Hematopoietic multipotent progenitor cell (in vitro differentiated cells): ENCODE data around the gene CCNJL. TPM values are rescaled to one million over a fixed set of nuclear protein-coding genes. Genes with fewer than 3 reads are reported as not detected.
"Not testable (repeated sequence)": the region's sequence is repeated elsewhere in the genome, so short reads cannot be mapped to it uniquely, and the experiment has no call there.

Experiments used
- DNase-seq, 3 donors: peaks; one replicate each; pipeline ENCODE4 v3.0.0-alpha.2; 2011 to 2015; ENCODE audit warnings: low read depth in 2 of 3, low spot score in 2 of 3
- total RNA-seq: library from RNA; depleted of rRNA; stranded (reverse); fragments of >200 nt; gene quantifications from one replicate; pipeline ENCODE4 v1.2.3, GENCODE V29; 2012

The CCNJL gene
- total RNA-seq, 1 donor = 0.54 TPM

GRCh38 chr5:160334716-160335115 is 22.4 kb upstream of the CCNJL start:
- DNase-seq = not testable (repeated sequence)

DNA sequence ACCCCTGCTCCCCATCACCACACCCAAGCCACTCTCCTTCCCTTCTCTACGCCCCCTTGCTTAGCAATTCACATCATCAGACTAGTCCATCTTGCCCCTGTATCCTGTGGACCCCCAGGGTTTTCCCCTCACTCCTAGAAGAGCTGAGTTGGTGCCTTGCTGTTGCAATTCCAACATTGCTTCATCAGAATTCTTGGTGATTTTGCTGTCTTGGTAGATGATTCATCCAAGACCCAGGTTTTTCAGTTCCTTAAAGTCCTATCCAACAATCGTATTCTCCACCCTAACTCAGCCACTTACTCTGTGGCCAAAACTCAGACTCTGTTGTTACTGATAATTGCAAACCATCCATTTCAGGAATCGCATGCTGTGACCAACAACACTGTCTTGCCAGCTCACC is 21.4 kb upstream of the CCNJL start:
- DNase-seq = no peak

DNA sequence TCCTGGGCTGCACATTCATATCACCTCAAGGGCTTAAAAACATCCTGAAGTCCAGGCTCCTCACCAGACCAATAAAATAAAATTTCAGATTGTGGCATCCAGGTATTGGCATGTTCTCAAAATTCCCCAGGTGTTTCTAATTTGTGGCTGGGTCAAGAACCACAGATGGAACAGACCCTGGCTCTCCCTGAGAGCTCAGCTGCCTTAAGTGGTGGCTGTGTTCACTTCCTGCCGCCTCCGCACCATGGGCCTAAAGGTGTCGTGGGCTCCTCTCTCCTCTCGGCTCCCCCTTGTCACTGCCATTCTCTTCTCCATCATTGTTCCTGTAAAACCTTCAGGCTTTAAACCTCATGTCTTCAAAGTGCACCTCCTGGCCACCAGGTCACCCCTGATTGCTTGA is 17.8 kb upstream of the CCNJL start:
- no peak for DNase-seq

- no peak for DNase-seq
Measured at GRCh38 chr5:160327818-160328217, 15.5 kb upstream of the CCNJL start.

DNA sequence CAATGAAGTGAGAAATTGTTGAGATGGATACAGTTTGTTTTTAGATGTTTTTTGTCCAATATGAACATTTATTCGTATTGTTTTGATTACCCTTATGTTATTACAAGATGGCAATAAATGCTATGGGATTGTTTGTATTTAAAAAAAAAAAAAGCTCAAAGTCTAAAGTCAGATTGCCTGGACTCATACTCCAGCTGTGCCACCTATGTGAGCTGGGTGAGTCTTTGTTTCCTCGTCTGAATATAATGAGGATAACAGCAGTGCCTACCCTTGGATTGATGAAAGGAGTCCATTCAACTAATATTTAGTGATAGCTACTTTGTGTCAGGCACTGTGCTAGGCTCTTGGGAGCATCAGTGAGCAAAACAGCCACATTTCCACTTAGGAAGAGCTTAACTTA is 14.6 kb upstream of the CCNJL start:
- no peak for DNase-seq

DNA sequence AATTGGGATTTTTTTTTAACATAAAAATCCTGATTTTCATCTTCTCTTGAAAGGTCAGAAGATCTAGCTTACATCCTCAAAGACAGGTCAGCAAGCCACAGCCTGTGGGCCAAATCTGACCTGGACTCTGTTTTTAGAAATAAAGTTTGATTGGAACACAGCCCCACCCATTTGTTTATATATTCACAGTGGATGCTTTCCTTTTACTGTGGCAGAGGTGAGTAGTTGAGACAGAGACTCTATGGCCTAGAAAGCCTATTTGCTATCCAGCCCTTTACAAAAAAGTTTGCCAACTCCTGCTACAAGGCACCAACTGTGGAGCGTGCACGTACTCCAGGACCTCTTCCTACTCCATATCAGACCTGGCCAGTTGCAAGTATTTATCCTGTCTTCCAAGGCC is 13.4 kb upstream of the CCNJL start:
- no peak for DNase-seq

DNA sequence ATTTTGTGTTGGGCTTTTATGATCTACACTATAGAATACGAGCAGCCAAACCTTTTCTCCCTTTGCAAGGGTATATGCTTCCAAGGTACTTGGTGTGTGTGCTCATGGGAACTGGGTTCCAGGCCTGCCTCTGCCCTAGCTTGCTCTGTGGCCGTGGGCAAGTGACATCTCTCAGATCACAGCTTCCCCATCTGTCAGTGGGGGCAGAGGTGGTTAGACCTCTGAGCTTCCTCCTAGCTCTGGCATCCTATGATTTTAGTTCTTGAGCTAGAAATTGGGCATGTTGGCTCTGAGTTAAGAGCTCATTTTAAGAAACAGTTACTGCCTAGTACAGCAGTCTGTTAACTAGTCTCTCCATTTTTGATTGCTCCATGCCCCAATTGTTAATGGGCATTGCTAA is 12.5 kb upstream of the CCNJL start:
- DNase-seq = peak in 1 of 3 donors; percentile 62

GRCh38 chr5:160318409-160318808 is 6.0 kb upstream of the CCNJL start:
- no peak for DNase-seq

GRCh38 chr5:160317434-160317833 is 5.1 kb upstream of the CCNJL start:
- no peak for DNase-seq

DNA sequence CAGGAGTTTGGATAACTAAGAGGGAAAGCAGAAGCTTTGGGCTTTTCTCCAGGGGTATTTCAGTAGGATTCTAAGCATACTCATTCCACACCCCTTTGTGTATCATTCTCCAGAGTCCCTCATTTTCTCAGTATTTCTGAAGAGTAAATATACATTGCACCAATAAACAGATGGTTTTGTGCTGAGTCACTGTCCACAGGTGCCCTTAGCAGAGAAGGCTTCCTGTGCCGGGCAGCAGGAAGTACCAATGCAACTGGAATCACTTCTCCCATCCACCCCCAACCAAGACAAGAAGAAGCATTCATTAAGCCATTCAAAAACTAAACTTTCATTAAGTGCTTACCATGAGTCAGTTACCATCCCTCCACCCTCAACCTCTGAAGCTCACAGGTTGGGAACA is 3.6 kb upstream of the CCNJL start:
- DNase-seq = no peak

DNA sequence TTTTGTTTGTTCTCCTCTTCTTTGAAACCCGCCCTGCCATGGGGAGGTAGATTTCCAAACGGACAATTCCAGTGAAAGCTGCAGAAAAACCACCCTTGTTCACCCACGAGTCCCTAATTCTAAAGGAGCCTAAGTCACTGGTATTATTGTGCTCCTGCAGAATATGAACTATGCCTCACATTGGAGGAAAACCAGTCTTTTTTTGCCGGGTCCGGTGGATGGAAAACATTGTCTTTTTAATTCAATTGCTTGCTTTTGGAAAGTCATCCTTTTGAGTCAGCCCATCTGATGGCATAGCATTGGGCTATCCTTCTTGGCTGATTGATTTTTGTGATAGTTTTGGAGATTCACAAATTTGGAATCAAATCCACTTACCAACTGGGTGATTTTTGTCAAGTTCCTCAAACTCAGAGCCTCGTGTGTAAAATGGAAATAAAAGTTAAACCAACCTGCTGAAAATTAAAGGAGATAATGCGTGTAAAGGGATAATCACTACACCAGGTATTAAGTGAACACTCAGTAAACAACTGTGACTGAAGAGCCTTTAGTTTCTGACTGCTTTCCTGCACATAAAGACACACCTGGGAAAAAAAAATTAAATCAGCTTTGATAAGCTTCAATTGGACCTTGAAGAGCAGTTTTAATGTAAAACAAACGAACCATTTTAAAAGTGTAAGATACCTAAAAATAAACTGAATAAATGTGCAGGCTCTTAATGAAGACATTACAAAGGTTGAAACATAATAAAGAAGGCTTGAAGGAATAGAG is 780 bp upstream of the CCNJL start:
- no peak for DNase-seq

DNA sequence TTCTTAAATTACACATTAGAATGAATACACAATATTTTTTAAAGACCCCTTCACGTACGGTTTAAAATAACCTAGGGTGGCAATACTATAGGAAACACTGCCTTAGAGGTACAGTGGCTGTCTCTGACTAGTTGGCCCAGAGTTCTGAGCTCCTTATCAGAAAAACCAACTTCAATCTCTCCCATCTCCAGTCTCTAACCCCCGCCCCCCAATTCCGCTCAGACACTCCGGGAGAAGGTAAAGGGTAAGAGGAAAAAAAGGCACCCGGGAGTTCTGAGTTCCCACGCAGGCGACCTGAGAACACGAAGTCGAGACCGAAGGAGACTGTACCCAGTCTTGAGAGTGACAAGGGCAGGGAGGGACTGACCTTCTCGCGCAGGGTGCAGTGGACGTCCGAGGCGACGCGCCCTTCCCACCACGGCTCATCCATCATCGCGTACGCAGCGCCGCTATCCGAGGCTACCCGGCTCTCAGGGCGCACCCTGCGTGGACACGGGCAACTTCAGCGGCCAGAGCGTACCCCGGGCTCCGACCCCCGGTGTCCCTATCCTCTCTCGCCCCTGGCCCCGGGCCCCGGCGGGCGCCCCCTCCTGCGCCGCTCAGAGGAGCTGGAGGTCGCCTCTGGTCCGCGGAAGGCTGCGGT is 752 bp downstream of the CCNJL start:
- peak in 1 of 3 donors; percentile 10 for DNase-seq

- DNase-seq = no peak
Measured at GRCh38 chr5:160310552-160311295, 1.6 kb downstream of the CCNJL start.

DNA sequence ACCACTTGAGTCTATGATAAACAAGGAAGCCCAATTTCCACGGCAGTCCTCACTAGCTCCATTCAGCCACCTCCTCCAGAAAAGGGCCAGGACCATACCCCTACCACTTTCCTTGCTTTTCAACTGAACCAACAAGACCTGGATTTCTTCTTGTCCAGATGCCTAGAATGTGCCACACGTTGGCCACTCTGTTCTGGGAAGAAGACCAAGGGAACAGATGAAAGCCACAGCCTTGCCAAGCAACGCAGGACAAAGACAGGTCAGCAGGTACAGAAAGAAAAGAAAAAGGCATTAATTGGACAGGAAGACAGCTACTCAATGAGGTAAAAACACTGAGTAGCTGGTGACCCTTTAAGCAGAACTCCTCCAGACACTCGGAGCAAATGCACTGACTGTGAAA is 2.2 kb downstream of the CCNJL start:
- DNase-seq = no peak

DNA sequence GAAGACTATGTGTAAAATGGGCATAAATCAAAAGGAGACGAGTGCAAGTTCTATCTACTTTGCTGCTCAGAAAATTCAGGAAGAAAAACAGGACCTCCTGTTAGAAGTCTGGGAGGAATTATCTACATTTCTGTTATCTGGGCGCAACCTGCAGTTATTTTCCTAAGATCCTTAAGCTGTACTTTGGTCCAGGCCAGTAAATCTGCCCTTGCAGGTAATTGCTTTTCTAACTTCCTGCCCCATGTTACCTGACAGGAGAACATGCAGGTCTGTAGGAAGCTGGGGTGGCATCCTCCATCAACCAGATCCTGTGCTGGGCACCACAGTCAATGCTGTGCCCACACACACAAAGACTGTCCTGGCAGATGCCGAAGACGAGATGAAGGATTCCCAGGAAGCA is 5.7 kb downstream of the CCNJL start:
- no peak for DNase-seq

DNA sequence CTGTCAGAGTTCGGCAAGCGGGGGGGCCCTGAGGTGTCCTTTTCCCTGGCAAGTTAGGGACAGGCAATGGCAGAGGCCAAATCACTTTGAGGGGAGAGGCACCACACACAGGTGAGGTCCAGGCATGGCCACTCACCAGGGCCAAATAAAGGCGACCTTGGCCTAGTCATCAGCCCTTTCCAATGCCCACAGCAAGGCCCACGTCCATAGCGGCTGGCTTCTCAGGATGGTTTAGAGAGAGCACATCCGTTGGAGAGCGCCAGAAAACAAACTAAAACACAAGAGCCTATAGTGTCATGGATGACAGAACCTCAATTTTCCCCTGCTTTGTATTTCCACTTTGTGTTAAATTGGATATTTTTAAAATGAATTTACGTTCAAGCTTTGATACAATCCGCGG is 7.0 kb downstream of the CCNJL start:
- DNase-seq = no peak

DNA sequence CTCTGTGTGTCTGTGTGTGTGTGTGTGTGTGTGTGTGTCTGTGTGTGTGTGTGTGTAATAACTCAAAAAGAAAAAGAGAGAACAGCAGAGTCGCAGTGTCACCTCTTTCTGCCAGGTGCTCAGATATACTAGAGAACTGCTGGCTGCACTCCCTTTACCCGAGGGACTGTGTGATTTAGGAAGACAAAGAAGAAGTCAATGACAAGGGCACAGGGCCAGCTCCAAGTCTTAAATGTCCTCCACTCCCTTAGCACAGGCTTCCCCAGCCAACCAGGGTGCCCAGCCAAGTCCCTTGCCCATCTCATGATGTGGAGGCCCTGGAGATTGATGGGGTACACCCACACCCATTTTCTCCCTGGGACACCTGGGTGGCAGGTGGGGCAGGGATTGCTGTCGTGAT is 8.7 kb downstream of the CCNJL start:
- DNase-seq = no peak

GRCh38 chr5:160298189-160298588 is 14.2 kb downstream of the CCNJL start:
- DNase-seq = no peak

DNA sequence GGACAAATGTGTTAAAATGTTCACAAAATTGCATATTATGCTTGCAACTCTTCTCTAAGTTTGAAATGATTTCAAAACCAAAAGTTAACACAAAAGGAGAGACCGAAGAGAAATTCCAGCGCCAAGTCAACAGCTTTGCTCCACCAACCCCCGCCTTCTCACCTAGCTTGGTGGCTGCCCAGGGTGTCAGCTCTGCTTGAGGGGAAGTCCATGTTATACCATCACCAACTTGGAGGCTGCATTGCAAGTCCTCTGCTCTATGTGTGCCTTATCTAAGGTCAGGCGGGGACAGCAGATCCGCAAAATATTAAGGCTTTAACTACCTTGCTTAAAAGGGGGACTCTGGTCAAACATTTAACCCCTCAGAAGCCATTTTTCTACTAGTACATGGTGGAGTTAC is 14.6 kb downstream of the CCNJL start:
- DNase-seq = no peak

DNA sequence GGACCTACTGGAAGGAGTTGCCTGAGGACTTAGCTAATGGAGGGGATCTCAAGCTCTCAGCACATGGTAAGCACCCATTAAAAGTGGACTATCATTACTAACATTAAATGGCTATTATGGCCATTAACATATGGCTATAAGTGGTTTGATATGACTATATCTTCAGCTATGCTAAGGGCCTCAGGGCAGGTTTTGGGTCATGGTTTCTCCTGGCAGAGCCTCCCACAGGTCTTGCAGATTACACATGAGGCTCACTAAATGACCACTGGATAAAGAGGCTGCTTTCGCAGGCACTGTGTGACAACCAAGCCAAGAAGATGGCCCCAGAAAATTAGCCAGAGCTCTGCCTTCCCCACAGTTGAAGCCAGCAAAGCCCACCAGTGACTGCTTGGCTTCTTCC is 15.4 kb downstream of the CCNJL start:
- DNase-seq = no peak

DNA sequence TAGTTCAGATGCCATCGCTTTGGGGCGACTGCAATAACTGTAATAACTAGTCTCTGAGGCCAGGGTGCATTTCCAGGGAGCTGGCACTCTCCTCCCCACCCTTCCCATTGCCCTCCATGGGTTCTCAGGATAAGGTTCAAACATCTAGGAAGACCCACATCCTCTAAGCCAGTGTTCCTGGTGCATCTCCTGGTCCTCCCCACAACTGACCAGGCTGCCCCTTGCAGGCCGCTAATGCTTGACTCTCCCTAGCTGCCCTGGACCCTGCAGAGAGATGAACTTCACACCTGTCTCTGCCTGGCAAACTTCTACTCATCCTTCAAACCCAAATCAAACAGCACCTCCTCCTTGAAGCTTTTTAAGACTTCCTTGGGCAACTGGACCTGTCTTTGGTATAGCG is 15.9 kb downstream of the CCNJL start:
- no peak for DNase-seq
